Amniotic epithelial cell (primary cell): ENCODE data around the gene SF1.

Experiments
- DNase-seq: peaks from one replicate; pipeline ENCODE4 v3.0.0-alpha.2; 2010; ENCODE audit warnings: low read depth

Gene SF1

DNA sequence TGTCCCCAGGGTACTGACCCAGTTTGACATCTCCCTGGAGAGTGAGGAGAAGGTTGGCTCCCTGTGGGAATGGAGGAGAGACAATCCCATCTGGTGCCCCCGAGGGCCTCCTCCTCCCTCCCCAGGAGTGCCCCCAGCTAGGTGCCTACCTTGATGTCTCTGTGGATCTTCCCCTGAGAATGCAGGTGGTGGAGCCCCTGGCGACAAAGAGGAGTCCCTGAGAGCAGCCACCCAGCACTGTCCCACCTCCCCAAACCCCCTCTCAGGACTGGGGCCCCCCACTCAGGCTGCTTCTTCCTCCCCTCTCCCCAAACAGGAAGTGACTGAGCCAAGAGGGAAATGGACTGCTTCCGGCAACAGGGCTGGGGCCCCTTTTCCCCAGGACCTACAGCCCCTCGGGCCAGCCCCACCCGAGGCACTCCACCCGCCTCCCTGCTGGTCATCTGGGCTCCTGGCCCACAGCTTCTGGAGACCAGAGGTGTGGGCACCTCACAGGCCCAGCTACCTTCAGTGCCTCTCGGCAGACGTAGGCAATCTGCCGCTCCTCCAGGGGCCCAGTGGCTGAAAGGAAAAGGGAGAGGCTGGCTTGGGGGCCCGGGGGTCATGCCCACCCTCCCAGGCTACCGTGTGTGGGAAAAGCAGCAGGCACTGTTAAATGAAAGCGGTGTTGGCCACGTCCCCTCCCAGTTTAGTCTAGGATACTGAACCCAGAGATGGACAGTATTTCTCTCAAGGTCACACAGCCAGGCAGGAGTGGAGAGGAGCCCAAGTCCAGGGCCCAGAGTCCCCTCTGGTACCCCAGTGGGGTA is 23.4 kb upstream of the SF1 start:
- DNase-seq: no peak

- no peak for DNase-seq
Measured at GRCh38 chr11:64801158-64801464, 22.8 kb upstream of the SF1 start.

DNA sequence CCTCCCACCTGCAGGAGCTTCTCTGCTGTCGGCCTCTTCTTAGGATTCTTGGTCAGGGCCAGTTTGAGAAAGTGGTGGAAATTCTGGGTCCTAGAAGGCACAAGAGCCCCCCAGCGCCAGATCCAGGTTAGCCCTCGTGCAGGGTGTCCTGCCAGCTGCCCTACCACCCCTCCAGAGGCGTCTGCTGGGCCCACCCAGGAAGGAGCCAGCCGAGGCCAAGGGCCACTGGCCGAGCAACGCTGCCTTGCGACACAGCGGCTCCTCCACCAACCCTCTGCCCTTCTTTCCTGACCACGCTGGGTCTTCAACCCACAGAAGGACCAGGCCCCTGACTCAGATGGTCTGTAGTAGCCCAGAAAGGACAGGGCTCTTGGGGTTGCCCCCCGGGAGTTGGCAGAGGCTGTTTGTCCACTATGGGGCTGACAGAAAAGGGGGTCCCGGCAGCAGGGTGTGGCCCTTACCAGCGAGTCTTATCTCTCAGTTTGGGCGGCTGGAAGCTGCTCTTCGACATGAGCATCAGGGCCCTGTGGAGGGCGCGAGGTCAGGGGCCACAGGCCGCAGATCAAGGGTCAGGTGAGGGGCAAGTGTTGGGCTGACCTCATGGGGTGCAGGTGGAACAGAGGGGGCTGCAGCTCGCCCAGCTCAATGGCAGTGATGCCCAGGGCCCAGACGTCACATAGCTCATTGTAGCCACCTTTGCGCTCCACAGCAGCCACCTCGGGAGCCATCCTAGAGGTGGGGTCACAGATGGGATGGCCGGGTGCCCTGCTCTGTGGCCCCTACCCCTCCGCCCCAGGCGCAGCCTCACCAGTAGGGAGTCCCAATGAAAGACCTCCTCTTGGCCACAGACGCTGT is 22.2 kb upstream of the SF1 start:
- no peak for DNase-seq

- DNase-seq: no peak
Measured at GRCh38 chr11:64799623-64800302, 21.4 kb upstream of the SF1 start.

DNA sequence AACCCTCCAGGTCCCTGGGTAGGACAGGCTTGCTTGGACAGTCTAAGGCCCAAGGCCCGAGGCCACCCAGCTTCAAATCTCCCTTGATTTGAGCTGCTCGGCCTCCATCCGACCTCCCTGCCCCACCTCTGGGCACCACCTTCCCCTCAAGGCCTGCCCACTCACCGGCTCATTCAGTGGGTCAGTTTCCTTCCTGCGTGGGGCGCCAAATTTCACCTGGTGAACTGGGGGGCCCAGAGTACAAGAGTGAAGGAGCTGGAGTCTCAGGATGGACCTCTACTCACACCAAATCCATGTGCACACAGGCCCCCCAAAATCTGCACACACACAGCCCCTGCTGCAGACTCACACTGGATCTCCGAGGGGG is 20.9 kb upstream of the SF1 start:
- no peak for DNase-seq

DNA sequence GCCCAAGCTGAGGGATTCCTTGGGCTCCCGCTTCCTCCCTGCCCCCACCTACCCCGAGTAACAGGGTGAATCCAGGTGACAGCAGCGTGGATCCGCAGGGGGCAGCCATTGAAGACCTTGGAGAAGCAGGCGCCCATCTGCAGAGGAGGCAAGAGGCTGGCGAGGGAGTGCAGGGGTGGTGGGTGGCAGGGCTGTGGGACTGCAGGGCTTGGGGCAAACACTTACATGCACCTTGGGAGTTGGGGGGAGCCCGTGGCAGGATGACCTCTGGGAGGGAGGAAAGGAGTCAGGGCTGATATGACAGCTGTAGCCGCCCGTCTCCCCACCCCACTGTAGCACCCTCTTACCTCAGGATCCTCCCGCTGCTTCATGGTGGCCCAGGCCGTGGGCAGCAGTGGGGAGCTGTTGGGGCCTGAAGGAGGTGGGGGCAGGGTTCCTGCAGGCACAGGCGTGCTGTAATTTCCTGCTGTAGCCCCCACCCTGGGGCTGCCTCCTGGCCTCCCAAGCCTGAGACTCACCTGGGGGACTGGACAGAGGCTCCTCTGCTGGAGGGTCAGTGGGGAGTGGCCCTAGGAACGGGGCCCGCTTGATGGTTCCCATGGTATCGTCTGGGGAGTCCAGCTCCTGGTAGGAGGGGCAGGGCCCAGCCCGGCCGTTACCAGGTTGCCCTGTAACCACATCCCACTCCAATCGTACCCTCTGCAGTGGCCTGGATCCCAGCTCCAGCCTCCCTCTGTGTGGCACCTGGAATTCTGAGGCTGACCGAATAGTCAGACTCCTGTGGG is 18.6 kb upstream of the SF1 start:
- DNase-seq: no peak

- no peak for DNase-seq
Measured at GRCh38 chr11:64796047-64796756, 17.9 kb upstream of the SF1 start.

- DNase-seq: no peak
Measured at GRCh38 chr11:64794526-64794925, 16.2 kb upstream of the SF1 start.

GRCh38 chr11:64793271-64794160 is 15.2 kb upstream of the SF1 start:
- no peak for DNase-seq

DNA sequence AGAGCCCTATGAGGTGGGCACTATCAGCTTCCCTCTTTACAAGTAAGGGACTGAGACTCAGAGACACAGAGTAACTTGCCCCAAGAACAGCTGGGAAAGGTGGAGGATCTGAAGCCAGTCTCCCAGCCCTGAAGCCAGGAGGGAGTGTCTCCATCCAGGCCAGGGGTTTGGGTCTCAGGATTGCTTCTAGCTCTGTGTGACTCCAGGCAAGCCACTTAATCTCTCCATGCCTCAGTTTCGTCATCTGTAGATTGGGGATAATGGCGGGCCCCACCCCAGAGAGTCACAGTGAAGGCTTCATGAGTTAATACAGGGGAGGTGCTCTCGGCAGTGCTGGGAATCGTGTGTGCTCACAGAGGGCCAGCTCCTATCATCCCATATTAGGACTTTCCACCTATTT is 14.1 kb upstream of the SF1 start:
- DNase-seq: no peak

DNA sequence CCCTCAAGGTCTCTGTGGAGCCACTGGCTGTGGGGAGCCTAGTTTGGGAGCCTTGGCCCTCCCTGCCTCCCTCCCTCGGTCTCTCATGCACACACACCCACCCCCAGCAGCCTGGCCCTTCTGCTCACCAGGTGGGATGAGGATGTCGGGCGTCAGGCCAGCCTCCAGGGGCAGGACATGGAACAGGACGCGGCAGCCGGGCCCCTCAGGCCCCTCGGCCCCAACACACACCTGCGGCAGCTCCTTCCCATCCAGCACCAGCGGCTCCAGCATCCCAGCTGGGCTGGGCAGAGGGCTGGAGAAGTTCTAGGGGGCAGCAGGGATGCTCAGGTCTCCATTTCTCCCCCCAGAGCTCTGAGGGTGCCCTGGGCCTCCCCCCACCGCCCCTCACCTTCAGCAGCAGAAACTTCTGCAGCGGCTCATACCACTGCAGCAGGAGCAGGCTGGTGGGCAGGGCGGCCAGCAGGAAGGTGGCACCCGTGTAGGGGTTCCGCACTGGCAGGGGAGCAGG is 13.5 kb upstream of the SF1 start:
- DNase-seq: no peak

- no peak for DNase-seq
Measured at GRCh38 chr11:64790205-64791095, 12.1 kb upstream of the SF1 start.

- no peak for DNase-seq
Measured at GRCh38 chr11:64789331-64790204, 11.2 kb upstream of the SF1 start.

DNA sequence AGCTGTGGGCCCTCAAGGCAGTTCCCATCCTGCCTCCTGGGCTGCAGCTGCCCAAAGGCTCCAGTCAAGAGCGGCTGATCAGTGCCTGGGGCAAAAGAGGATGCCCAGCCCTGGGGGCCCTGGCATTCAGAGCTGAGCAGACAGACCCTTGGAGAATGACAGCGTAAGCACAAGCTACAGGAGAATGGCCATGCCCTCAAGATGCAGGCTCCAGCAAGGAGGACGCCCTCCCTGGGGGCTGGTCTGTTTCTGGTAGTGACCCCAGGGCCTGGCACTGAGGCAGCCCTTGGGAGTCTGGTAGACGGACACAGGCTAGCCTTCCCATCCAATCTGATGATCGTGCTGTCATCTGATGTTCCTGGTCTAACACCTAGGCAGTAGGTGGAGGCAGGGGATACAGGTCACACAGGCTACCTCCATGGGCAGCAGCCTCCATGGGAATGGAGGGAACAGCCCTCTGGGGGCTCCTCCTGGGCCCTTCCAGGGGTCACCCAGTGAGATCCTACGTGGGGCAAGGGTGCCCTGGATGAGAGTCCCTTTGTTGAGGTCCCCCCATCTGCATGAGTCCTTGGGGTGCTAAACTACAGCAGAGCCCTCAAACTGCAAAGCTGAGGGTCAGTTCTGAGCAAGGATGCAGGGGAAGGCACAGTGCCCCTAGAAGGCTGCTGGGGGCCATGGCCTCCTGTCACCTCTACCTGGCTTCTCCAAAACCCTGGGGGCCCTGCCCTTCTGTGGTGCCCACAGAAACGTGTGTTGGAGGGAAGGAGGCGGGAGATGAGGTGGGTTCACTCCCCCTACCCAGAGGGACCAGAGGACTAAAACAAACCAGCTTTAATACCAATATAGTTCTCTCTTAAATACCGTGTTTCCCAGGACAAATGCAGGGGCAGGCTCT is 10.2 kb upstream of the SF1 start:
- DNase-seq: no peak

DNA sequence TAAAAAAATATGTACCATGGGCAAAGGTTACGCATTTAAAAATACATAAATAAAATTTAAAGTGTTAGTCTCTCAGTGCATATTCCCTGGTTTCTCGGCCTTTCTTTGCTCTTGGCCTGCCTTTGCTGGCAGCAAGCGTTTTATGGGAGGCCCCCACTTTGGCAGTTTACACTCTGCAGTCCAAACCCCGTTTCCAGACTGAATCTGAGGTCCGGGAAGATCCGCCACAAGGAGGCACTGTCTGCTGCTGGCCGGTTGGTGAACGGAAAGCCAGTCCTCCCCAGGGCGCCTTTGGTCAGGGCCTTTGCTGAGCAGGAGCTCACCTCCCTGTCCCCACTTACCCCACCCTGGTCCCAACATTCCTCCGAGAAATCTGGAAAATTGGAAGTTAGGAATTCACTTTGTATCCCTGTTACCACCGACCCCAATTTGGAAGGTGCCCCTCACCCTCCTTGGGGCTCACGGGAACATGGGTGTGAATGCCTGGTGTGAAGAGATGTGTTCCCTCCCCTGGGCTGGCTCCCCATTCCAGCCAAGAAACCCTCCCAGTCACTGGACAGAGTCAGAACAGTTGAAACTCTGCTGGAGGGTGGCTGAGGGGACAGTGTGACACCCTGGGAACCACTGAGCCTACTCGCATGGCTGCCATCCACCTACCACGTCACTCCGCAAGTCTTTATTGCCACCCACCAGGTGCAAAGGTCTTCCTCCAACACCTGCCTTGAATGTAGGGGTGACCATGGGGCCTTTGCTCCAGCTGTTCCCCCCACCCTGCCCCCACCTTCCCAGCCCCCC is 9.4 kb upstream of the SF1 start:
- DNase-seq: peak; percentile 48

- DNase-seq: no peak
Measured at GRCh38 chr11:64786308-64786707, 8.0 kb upstream of the SF1 start.
